Measurements from ENCODE around the gene AFAP1. TPM values are rescaled to one million over a fixed set of nuclear protein-coding genes. Genes with fewer than 3 reads are reported as not detected.

The AFAP1 gene
- polyA plus RNA-seq, 1 experiment, result 48.5 TPM

DNA sequence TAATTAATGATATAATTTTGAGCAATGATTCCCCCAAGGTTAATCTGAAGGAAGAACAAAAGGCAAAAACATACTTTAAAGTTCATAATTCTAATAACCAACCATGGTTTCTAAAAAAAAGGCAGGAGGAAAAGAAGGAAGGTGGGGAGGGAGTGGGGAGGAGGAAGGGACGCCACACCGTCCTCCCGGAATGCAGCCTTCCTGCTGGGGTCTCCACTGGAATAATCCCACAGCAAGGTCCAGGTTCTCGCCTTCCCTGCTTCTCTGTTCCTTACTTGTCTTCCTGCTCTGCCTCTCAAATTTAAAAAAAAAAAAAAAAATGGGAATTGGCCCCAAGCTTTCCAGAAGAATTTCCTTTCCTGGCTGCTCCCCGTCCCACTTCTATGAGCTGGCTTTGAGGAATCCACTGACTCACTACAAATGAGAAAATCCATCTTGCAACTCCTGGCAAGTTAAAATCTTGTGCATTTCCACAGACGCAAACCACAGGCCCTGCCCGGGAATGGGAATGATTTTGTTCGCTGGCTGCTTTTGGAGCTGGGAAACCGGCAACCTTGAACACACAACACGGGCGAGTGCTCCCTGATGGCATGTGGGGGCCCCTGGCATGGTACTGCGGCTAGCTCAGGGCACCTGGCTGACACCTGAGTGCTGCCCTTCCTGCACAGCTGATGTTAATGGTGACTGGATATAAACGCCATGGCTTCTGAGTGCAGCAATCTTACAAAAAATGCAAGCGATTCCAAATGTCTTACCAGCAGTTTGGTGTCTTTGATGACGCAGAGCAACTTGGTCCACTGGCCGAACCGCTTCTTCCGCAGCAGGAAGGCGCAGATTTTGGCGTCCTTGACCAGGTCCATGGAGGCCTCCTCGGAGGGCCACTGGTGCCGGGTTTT is 97.0 kb downstream of the AFAP1 start:
- ChIA-PET CTCF (interaction anchor here (1.1 to 2.7 kb wide), 5 partner anchors 40 to 145 kb away, joined by 3 to 10 read pairs (median 8); no protein-coding TSS in a partner anchor), POLR2A (interaction anchor here (0.6 to 0.8 kb wide), 5 partner anchors 14 to 680 kb away, joined by 3 to 11 read pairs (median 4); no protein-coding TSS in a partner anchor)
- no peak overlapping the region for H3K4me3 ChIP-seq (ENCODE audit: low read depth, low read length)
- no peaks in the 10 kb centered on the region for H3K27me3 ChIP-seq (ENCODE audit: control insufficient read depth, insufficient read depth, low read length)
- peaks cover 11% of the 10 kb centered on the region for H3K36me3 ChIP-seq (ENCODE audit: control insufficient read depth, insufficient read depth, low read length)
- DNase-seq (ENCODE audit: low read depth), result peak; percentile 98
- TF ChIP-seq, protein P1, sequence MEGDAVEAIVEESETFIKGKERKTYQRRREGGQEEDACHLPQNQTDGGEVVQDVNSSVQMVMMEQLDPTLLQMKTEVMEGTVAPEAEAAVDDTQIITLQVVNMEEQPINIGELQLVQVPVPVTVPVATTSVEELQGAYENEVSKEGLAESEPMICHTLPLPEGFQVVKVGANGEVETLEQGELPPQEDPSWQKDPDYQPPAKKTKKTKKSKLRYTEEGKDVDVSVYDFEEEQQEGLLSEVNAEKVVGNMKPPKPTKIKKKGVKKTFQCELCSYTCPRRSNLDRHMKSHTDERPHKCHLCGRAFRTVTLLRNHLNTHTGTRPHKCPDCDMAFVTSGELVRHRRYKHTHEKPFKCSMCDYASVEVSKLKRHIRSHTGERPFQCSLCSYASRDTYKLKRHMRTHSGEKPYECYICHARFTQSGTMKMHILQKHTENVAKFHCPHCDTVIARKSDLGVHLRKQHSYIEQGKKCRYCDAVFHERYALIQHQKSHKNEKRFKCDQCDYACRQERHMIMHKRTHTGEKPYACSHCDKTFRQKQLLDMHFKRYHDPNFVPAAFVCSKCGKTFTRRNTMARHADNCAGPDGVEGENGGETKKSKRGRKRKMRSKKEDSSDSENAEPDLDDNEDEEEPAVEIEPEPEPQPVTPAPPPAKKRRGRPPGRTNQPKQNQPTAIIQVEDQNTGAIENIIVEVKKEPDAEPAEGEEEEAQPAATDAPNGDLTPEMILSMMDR (IDR thresholded peaks at IDR 0.05; ENCODE audit: insufficient read depth, low read depth, low read length), result no peak

DNA sequence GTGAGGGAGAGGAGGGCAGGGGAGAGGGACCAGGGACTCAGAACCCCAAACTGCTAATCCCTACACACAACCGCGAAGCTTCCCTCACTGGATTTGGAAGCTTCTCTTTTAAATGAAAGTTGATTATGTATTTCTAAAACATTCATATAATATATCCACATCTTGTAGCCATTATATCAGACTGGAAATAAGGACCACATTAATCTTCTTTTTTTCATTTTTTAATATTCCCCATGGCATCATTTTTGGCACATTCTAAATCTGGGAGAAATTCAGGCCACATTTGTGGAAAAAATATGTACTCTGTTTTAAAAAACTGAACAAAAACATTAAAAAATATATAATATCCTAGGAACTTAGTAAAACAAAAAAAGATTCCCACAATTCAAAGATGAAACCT is 97.8 kb downstream of the AFAP1 start:
- DNase-seq (ENCODE audit: low read depth), result no peak
- H3K27me3 ChIP-seq (ENCODE audit: control insufficient read depth, insufficient read depth, low read length), result no peaks in the 10 kb centered on the region
- TF ChIP-seq, protein P1 (IDR thresholded peaks at IDR 0.05; ENCODE audit: insufficient read depth, low read depth, low read length), result no peak
- CTCF ChIA-PET, result interaction anchor here (0.6 to 2.2 kb wide), 5 partner anchors 39 to 552 kb away, joined by 3 to 10 read pairs (median 4); no protein-coding TSS in a partner anchor
- H3K4me3 ChIP-seq (ENCODE audit: low read depth, low read length), result no peak overlapping the region
- peaks cover 13% of the 10 kb centered on the region for H3K36me3 ChIP-seq (ENCODE audit: control insufficient read depth, insufficient read depth, low read length)
- POLR2A ChIA-PET, result no interaction called here

DNA sequence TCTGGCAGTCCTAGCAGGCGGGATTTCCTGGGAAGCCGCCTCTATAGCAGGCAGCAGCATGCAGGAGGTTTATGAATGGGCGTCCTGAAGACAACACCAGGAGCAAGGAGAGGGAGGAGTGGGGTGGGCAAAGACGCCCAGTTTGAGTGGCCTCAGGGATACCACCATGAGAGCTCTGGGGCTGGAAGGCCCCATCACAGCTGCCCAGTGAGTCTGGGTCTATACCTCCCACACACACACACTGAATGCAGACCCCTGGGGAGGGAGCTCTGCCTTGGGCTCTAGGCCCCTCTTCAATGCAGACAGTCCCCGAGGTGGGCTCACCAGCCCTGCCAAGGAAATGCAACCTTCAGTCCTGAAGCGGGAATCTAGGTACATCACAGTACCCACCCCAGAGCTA is 98.6 kb downstream of the AFAP1 start:
- Histone ChIP-seq H3K27me3 (ENCODE audit: control insufficient read depth, insufficient read depth, low read length) (no peaks in the 10 kb centered on the region), H3K4me3 (ENCODE audit: low read depth, low read length) (no peak overlapping the region), H3K36me3 (ENCODE audit: control insufficient read depth, insufficient read depth, low read length) (peaks cover 16% of the 10 kb centered on the region)
- ChIA-PET CTCF (interaction anchor here (0.6 to 1.0 kb wide), 2 partner anchors 40 to 147 kb away, joined by 4 read pairs; no protein-coding TSS in a partner anchor), POLR2A (no interaction called here)
- TF ChIP-seq, protein P1 (IDR thresholded peaks at IDR 0.05; ENCODE audit: insufficient read depth, low read depth, low read length), result no peak
- no peak for DNase-seq (ENCODE audit: low read depth)

DNA sequence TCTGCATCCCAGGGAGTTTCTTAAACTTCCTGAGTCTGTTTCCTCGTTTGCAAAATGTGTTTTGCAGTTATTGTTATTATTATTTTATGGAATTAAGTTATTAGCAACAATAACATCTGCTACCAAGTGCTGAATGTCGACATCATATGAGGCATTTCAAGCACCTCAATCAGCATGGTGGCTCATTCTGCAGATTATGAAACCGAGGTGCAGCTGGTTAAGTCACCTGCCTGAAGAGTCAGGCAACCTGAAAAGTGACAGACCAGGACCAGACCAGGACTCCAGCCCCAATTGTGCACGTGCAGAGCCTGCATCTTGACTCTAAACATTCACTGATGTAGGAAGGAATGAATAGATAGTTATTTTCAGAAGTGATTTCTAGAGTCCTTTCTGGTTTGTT is 99.8 kb downstream of the AFAP1 start:
- Histone ChIP-seq H3K4me3 (ENCODE audit: low read depth, low read length) (no peak overlapping the region), H3K36me3 (ENCODE audit: control insufficient read depth, insufficient read depth, low read length) (peaks cover 16% of the 10 kb centered on the region), H3K27me3 (ENCODE audit: control insufficient read depth, insufficient read depth, low read length) (no peaks in the 10 kb centered on the region)
- POLR2A ChIA-PET, result no interaction called here
- CTCF ChIA-PET, result no interaction called here
- TF ChIP-seq, protein P1 (IDR thresholded peaks at IDR 0.05; ENCODE audit: insufficient read depth, low read depth, low read length), result no peak
- DNase-seq (ENCODE audit: low read depth), result no peak

DNA sequence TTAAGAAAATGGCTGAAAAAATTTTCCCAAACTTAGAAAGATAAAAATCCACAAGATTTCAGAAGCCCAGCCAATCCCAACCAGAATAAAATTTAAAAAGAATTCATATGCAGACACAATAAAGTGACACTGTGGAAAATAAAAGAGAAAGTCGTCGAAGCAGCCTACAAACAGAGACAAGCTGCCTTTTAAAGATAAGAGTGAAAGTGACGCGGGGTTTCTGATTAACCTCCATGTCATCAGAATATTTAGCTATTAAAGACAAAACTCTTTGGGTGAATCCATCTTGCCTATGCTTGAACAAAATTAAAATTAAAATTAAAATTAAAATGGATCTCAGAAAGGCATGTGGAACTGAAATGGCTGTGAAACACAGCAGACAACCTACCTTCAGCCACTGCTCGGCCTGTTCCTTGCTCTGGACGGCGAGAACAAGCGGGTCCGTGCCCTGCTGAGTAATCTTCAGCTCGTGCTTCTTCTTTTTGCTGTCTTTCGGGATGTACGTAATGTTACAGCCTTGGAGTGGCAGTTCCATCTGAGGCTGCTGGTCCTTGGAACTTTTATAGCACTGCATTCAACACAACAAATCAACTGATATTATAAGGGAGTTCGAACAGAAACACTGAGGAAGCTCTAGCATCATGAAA is 101.4 kb downstream of the AFAP1 start:
- CTCF ChIA-PET, result interaction anchor here (0.8 to 1.1 kb wide), 2 partner anchors 92 to 150 kb away, joined by 3 to 4 read pairs; no protein-coding TSS in a partner anchor
- Histone ChIP-seq H3K36me3 (ENCODE audit: control insufficient read depth, insufficient read depth, low read length) (peaks cover 16% of the 10 kb centered on the region), H3K27me3 (ENCODE audit: control insufficient read depth, insufficient read depth, low read length) (no peaks in the 10 kb centered on the region), H3K4me3 (ENCODE audit: low read depth, low read length) (no peak overlapping the region)
- DNase-seq (ENCODE audit: low read depth), result no peak
- TF ChIP-seq, protein P1 (IDR thresholded peaks at IDR 0.05; ENCODE audit: insufficient read depth, low read depth, low read length), result no peak
- POLR2A ChIA-PET, result no interaction called here

Data from BJ (cell line).